ENCODE data around the gene MARVELD2. TPM values are rescaled to one million over a fixed set of nuclear protein-coding genes. Genes with fewer than 3 reads are reported as not detected.

The MARVELD2 gene
- total and polyA plus RNA-seq, 2 donors (not counting 1 experiment from before 2014, with no cell fraction given) = 0.19 to 0.94 TPM

DNA sequence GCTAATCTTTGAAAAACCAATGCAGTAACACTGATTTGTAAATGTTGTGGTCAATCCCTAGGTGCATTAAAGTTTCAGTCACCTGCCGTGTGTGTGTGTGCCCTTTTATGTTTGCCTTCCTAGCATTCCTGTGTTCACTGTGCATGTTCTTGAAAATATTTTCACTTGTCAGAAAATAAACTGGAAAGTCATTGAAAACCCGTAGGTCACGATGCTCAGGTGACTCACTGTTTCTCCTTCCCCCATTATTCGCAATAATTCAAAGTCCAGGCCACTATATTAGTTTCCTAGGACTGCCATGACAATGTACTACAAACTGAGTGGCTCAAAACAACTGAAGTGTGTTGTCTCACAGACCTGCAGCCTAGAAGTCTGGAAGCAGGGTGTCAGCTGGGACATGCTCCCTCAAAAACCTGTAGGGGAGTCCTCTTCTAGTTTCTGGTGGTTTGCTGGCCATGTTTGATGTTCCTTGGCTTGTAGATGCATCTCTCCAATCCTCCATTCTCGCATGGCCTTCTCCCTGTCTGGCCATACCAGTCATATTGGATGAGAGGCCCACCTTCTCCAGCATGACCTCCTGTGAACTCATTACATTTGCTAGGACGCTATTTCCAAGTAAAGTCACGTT, 29.3 kb downstream of the MARVELD2 start:
- ChIA-PET CTCF (no interaction called here), POLR2A (no interaction called here)
- Mint-ChIP-seq H3K9me3 (ENCODE audit: insufficient read depth) (no peaks in the 10 kb centered on the region), H3K27ac (no peak overlapping the region), H3K27me3 (no peaks in the 10 kb centered on the region), H3K4me3 (no peak overlapping the region), H3K4me1 (no peaks in the 10 kb centered on the region)
- Histone ChIP-seq H3K4me2 (replicated peaks; ENCODE audit: low read depth, low read length, poor library complexity, severe bottlenecking) (no peak overlapping the region), H3K36me3 (replicated peaks in 1 of 2; ENCODE audit: control extremely low read depth in 1 of 2, control insufficient read depth in 1 of 2, extremely low read depth in 1 of 2, insufficient read depth in 2 of 2, low read length in 1 of 2) (no peaks in the 10 kb centered on the region), H3K27ac (ENCODE audit: low read length in 2 of 2) (no peak overlapping the region), H3K79me2 (ENCODE audit: control insufficient read depth, insufficient read depth, low read length) (no peaks in the 10 kb centered on the region), H2AFZ (ENCODE audit: insufficient read depth, low read depth, low read length, poor library complexity, severe bottlenecking) (no peak overlapping the region), H3K4me3 (ENCODE audit: control extremely low read depth in 1 of 5, extremely low read depth in 1 of 5, insufficient read depth in 1 of 5, low read depth in 2 of 5, low read length in 4 of 5) (no peak overlapping the region), H3K4me1 (ENCODE audit: control insufficient read depth in 2 of 2, insufficient read depth in 2 of 2, low read length in 2 of 2) (no peaks in the 10 kb centered on the region), H3K27me3 (replicated peaks in 1 of 4; ENCODE audit: control extremely low read depth in 1 of 4, control insufficient read depth in 3 of 4, insufficient read depth in 4 of 4, low read length in 3 of 4) (no peaks in the 10 kb centered on the region), H4K20me1 (ENCODE audit: control insufficient read depth, insufficient read depth, low read length, poor library complexity, severe bottlenecking) (no peaks in the 10 kb centered on the region), H3K9ac (ENCODE audit: low read length) (no peak overlapping the region), H3K9me3 (ENCODE audit: control extremely low read depth in 1 of 3, control insufficient read depth in 2 of 3, insufficient read depth in 1 of 3, low read length in 2 of 3) (no peaks in the 10 kb centered on the region)
- ATAC-seq (ENCODE audit: low read depth) (no peak), DNase-seq (no peak)
- TF ChIP-seq EZH2 (IDR thresholded peaks at IDR 0.05; ENCODE audit: borderline replicate concordance, insufficient read depth, low read depth, low read length, poor library complexity, severe bottlenecking) = no peak
- TF ChIP-seq CTCF (IDR thresholded peaks at IDR 0.05) = no peak
- intact Hi-C loops (cut with micrococcal nuclease) = no loop called here
- 96% methylated on average over 4 of the region's 7 CpGs for WGBS (ENCODE audit: insufficient coverage)

- Histone ChIP-seq H3K4me1 (ENCODE audit: control insufficient read depth in 2 of 2, insufficient read depth in 2 of 2, low read length in 2 of 2) (no peaks in the 10 kb centered on the region), H3K9ac (ENCODE audit: low read length) (no peak overlapping the region), H3K4me2 (replicated peaks; ENCODE audit: low read depth, low read length, poor library complexity, severe bottlenecking) (no peak overlapping the region), H3K9me3 (ENCODE audit: control extremely low read depth in 1 of 3, control insufficient read depth in 2 of 3, insufficient read depth in 1 of 3, low read length in 2 of 3) (no peaks in the 10 kb centered on the region), H3K36me3 (replicated peaks in 1 of 2; ENCODE audit: control extremely low read depth in 1 of 2, control insufficient read depth in 1 of 2, extremely low read depth in 1 of 2, insufficient read depth in 2 of 2, low read length in 1 of 2) (no peaks in the 10 kb centered on the region), H4K20me1 (ENCODE audit: control insufficient read depth, insufficient read depth, low read length, poor library complexity, severe bottlenecking) (no peaks in the 10 kb centered on the region), H3K4me3 (ENCODE audit: control extremely low read depth in 1 of 5, extremely low read depth in 1 of 5, insufficient read depth in 1 of 5, low read depth in 2 of 5, low read length in 4 of 5) (no peak overlapping the region), H3K27me3 (replicated peaks in 1 of 4; ENCODE audit: control extremely low read depth in 1 of 4, control insufficient read depth in 3 of 4, insufficient read depth in 4 of 4, low read length in 3 of 4) (no peaks in the 10 kb centered on the region), H3K27ac (ENCODE audit: low read length in 2 of 2) (no peak overlapping the region), H2AFZ (ENCODE audit: insufficient read depth, low read depth, low read length, poor library complexity, severe bottlenecking) (no peak overlapping the region), H3K79me2 (ENCODE audit: control insufficient read depth, insufficient read depth, low read length) (no peaks in the 10 kb centered on the region)
- Mint-ChIP-seq H3K4me3 (no peak overlapping the region), H3K4me1 (no peaks in the 10 kb centered on the region), H3K27me3 (no peaks in the 10 kb centered on the region), H3K9me3 (ENCODE audit: insufficient read depth) (no peaks in the 10 kb centered on the region), H3K27ac (no peak overlapping the region)
- TF ChIP-seq CTCF (IDR thresholded peaks at IDR 0.05) (no peak), EZH2 (IDR thresholded peaks at IDR 0.05; ENCODE audit: borderline replicate concordance, insufficient read depth, low read depth, low read length, poor library complexity, severe bottlenecking) (no peak)
- DNase-seq (no peak), ATAC-seq (ENCODE audit: low read depth) (no peak)
- intact Hi-C loops (cut with micrococcal nuclease) = no loop called here
- ChIA-PET POLR2A (no interaction called here), CTCF (no interaction called here)
- WGBS (ENCODE audit: insufficient coverage) = over 99% methylated on average over 8 of the region's 8 CpGs
Measured at GRCh38 chr5:69449511-69449910, 34.6 kb downstream of the MARVELD2 start.

Data from B cell (primary cell).